WTC11 (cell line): Measurements from ENCODE around the gene SEMA4D. TPM values are rescaled to one million over a fixed set of nuclear protein-coding genes. Genes with fewer than 3 reads are reported as not detected.

Experiments used
- ATAC-seq: fragments of 200-7000 bp; cut with Tn5 transposase; 2 replicates; pipeline ENCODE4 v1.10.0; 2021; ENCODE audit warnings: mild to moderate bottlenecking, moderate library complexity
- CTCF ChIA-PET: fragments of 300-600 bp; sonication (Branson Sonifier 250); formaldehyde crosslinking; loops from one replicate; lab custom pipeline; 2021; ENCODE audit warnings: antibody characterized with exemption; lab: Charles Lee
- POLR2A ChIA-PET: fragments of 350-600 bp; sonication (Branson Sonifier 250); formaldehyde crosslinking; loops from one replicate; lab custom pipeline; 2021; ENCODE audit warnings: antibody characterized with exemption; lab: Charles Lee
- DNase-seq: peaks from one replicate; pipeline ENCODE4 v3.0.0; 2021; ENCODE audit warnings: low spot score
- H3K27ac Mint-ChIP-seq: 2 replicates; pipeline ENCODE4 v1.8.0; 2021; ENCODE audit warnings: mixed read lengths
- H3K27me3 Mint-ChIP-seq: 2 replicates; pipeline ENCODE4 v1.8.0; 2021; ENCODE audit warnings: low read depth, mild to moderate bottlenecking, moderate library complexity, mixed read lengths
- H3K36me3 Mint-ChIP-seq: 2 replicates; pipeline ENCODE4 v1.8.0; 2021; ENCODE audit warnings: mixed read lengths
- H3K4me1 Mint-ChIP-seq: 2 replicates; pipeline ENCODE4 v1.8.0; 2022; ENCODE audit warnings: mixed read lengths
- H3K4me3 Mint-ChIP-seq: 2 replicates; pipeline ENCODE4 v1.8.0; 2021; ENCODE audit warnings: mild to moderate bottlenecking, moderate library complexity, mixed read lengths
- H3K9me3 Mint-ChIP-seq: 2 replicates; pipeline ENCODE4 v1.8.0; 2021; ENCODE audit warnings: mixed read lengths
- ELF4 ChIP-seq: sonication (generic); formaldehyde crosslinking; IDR thresholded peaks from 2 replicates; pipeline ENCODE4 v1.8.1; 2022; ENCODE audit warnings: low read depth, mild to moderate bottlenecking, moderate library complexity, missing genetic modification reagents
- JUN ChIP-seq: sonication (generic); formaldehyde crosslinking; IDR thresholded peaks from 2 replicates; pipeline ENCODE4 v1.8.0; 2023; ENCODE audit warnings: mild to moderate bottlenecking, missing genetic modification reagents
- RORB ChIP-seq: fragments of 250-450 bp; sonication (Bioruptor Pico); IDR thresholded peaks from 2 replicates; pipeline ENCODE4 v1.9.0; 2021; ENCODE audit warnings: mild to moderate bottlenecking
- SMAD4 ChIP-seq: sonication (generic); formaldehyde crosslinking; IDR thresholded peaks from 2 replicates; pipeline ENCODE4 v1.8.0; 2022; ENCODE audit warnings: mild to moderate bottlenecking, missing genetic modification reagents
- SOX15 ChIP-seq: fragments of 250-450 bp; sonication (Bioruptor Pico); IDR thresholded peaks from 2 replicates; pipeline ENCODE4 v1.9.0; 2021; ENCODE audit warnings: mild to moderate bottlenecking
- TEAD1 ChIP-seq: sonication (generic); formaldehyde crosslinking; IDR thresholded peaks from 2 replicates; pipeline ENCODE4 v1.8.0; 2022; ENCODE audit warnings: mild to moderate bottlenecking, missing genetic modification reagents
- ZBTB43 ChIP-seq: sonication (generic); formaldehyde crosslinking; IDR thresholded peaks from 2 replicates; pipeline ENCODE4 v1.8.1; 2023; ENCODE audit warnings: mild to moderate bottlenecking, missing genetic modification reagents
- ZNF317 ChIP-seq: sonication (generic); formaldehyde crosslinking; IDR thresholded peaks from 2 replicates; pipeline ENCODE4 v1.8.1; 2023; ENCODE audit warnings: low read depth, mild to moderate bottlenecking, moderate library complexity, missing genetic modification reagents, borderline replicate concordance
- ZNF416 ChIP-seq: fragments of 250-450 bp; sonication (Bioruptor Pico); IDR thresholded peaks from 2 replicates; pipeline ENCODE4 v1.9.0; 2021; ENCODE audit warnings: mild to moderate bottlenecking, inconsistent platforms
- ZNF671 ChIP-seq: fragments of 250-450 bp; sonication (Bioruptor Pico); IDR thresholded peaks from 2 replicates; pipeline ENCODE4 v1.8.0; 2021; ENCODE audit warnings: mild to moderate bottlenecking
- total RNA-seq: library from RNA; stranded (reverse); gene quantifications from 3 replicates; pipeline ENCODE4 v1.2.3, GENCODE V29; 2021
- TF ChIP-seq, protein P1 (sequence below): sonication (generic); formaldehyde crosslinking; IDR thresholded peaks from 2 replicates; pipeline ENCODE4 v1.8.1; 2023; ENCODE audit warnings: mild to moderate bottlenecking, moderate library complexity, missing genetic modification reagents
- TF ChIP-seq, protein P2 (sequence below): sonication (generic); formaldehyde crosslinking; IDR thresholded peaks from 2 replicates; pipeline ENCODE4 v1.8.0; 2022; ENCODE audit warnings: mild to moderate bottlenecking, missing genetic modification reagents
- TF ChIP-seq, protein P3 (sequence below): sonication (generic); formaldehyde crosslinking; IDR thresholded peaks from 2 replicates; pipeline ENCODE4 v1.8.1; 2022; ENCODE audit warnings: low read depth, mild to moderate bottlenecking, moderate library complexity, missing genetic modification reagents, borderline replicate concordance
- TF ChIP-seq, protein P4 (sequence below): fragments of 200-600 bp; IDR thresholded peaks from 2 replicates; pipeline ENCODE4 v1.8.0; 2022; ENCODE audit warnings: antibody characterized with exemption
- TF ChIP-seq, protein P5 (sequence below): fragments of 250-450 bp; sonication (Bioruptor Pico); IDR thresholded peaks from 2 replicates; pipeline ENCODE4 v2.1.2; 2022; ENCODE audit warnings: mild to moderate bottlenecking, moderate library complexity

Gene SEMA4D
- total RNA-seq, 1 experiment from 2014 or later, result 67.8 TPM

DNA sequence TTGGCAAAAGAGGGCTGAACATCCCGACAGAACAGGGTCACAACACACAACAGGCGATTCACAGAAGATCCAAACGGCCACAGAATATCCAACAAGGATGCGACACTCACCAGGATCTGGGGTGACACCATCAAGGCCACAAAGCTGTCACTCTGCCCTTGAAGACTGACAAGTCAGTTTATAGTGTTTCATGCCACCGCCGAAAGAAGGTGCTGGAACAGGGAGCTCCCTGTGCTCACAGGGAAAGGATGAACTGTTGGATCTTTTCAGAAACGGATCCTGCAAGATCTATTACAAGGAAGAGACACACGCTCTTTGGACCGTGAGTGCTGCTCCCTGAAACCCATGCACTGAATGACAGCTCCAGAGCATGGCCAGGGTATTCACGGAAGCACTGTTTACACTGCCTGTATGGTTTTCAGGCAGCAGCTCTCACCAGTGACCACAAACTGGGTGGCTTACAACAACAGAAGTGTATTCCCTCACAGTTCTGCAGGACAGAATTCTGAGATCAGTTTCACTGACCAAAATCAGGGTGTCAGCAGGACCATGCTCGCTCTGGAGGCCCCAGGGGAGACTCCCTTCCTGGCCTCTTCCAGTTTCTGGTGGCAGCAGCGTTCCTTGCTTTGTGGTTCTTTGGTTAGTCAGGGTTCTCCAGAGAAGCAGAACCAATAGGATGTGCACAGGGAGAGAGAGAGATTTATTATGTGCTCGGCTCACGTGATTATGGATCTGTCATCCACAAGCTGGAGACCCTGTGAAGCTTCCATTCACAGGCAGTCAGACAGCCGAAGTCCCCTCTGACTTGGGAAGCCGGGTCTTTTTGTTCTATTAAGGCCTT is 52.8 kb downstream of the SEMA4D start (continued):
- TF ChIP-seq, protein P1, sequence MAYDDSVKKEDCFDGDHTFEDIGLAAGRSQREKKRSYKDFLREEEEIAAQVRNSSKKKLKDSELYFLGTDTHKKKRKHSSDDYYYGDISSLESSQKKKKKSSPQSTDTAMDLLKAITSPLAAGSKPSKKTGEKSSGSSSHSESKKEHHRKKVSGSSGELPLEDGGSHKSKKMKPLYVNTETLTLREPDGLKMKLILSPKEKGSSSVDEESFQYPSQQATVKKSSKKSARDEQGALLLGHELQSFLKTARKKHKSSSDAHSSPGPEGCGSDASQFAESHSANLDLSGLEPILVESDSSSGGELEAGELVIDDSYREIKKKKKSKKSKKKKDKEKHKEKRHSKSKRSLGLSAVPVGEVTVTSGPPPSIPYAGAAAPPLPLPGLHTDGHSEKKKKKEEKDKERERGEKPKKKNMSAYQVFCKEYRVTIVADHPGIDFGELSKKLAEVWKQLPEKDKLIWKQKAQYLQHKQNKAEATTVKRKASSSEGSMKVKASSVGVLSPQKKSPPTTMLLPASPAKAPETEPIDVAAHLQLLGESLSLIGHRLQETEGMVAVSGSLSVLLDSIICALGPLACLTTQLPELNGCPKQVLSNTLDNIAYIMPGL (CRISPR knock-in tag), result no peak
- no peak for TF ChIP-seq TEAD1 (CRISPR knock-in tag)
- TF ChIP-seq ZNF317 (CRISPR knock-in tag), result no peak

- TF ChIP-seq, protein P2, sequence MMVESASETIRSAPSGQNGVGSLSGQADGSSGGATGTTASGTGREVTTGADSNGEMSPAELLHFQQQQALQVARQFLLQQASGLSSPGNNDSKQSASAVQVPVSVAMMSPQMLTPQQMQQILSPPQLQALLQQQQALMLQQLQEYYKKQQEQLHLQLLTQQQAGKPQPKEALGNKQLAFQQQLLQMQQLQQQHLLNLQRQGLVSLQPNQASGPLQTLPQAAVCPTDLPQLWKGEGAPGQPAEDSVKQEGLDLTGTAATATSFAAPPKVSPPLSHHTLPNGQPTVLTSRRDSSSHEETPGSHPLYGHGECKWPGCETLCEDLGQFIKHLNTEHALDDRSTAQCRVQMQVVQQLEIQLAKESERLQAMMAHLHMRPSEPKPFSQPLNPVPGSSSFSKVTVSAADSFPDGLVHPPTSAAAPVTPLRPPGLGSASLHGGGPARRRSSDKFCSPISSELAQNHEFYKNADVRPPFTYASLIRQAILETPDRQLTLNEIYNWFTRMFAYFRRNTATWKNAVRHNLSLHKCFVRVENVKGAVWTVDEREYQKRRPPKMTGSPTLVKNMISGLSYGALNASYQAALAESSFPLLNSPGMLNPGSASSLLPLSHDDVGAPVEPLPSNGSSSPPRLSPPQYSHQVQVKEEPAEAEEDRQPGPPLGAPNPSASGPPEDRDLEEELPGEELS (CRISPR knock-in tag), result no peak
- no peak for TF ChIP-seq RORB (CRISPR knock-in tag)
- no peak for TF ChIP-seq SOX15 (CRISPR knock-in tag)
- TF ChIP-seq ZBTB43, result no peak
- TF ChIP-seq, protein P3, sequence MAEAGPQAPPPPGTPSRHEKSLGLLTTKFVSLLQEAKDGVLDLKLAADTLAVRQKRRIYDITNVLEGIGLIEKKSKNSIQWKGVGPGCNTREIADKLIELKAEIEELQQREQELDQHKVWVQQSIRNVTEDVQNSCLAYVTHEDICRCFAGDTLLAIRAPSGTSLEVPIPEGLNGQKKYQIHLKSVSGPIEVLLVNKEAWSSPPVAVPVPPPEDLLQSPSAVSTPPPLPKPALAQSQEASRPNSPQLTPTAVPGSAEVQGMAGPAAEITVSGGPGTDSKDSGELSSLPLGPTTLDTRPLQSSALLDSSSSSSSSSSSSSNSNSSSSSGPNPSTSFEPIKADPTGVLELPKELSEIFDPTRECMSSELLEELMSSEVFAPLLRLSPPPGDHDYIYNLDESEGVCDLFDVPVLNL, result no peak
- no peak for TF ChIP-seq JUN (CRISPR knock-in tag)
- TF ChIP-seq, protein P4, sequence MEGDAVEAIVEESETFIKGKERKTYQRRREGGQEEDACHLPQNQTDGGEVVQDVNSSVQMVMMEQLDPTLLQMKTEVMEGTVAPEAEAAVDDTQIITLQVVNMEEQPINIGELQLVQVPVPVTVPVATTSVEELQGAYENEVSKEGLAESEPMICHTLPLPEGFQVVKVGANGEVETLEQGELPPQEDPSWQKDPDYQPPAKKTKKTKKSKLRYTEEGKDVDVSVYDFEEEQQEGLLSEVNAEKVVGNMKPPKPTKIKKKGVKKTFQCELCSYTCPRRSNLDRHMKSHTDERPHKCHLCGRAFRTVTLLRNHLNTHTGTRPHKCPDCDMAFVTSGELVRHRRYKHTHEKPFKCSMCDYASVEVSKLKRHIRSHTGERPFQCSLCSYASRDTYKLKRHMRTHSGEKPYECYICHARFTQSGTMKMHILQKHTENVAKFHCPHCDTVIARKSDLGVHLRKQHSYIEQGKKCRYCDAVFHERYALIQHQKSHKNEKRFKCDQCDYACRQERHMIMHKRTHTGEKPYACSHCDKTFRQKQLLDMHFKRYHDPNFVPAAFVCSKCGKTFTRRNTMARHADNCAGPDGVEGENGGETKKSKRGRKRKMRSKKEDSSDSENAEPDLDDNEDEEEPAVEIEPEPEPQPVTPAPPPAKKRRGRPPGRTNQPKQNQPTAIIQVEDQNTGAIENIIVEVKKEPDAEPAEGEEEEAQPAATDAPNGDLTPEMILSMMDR, result no peak
- TF ChIP-seq ZNF671 (CRISPR knock-in tag), result no peak
- no peak for TF ChIP-seq ELF4 (CRISPR knock-in tag)
- TF ChIP-seq, protein P5, sequence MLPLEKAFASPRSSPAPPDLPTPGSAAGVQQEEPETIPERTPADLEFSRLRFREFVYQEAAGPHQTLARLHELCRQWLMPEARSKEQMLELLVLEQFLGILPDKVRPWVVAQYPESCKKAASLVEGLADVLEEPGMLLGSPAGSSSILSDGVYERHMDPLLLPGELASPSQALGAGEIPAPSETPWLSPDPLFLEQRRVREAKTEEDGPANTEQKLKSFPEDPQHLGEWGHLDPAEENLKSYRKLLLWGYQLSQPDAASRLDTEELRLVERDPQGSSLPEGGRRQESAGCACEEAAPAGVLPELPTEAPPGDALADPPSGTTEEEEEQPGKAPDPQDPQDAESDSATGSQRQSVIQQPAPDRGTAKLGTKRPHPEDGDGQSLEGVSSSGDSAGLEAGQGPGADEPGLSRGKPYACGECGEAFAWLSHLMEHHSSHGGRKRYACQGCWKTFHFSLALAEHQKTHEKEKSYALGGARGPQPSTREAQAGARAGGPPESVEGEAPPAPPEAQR (CRISPR knock-in tag), result no peak
- TF ChIP-seq SMAD4 (CRISPR knock-in tag), result no peak
- TF ChIP-seq ZNF416 (CRISPR knock-in tag), result no peak
- H3K9me3 Mint-ChIP-seq, result no peaks in the 10 kb centered on the region
- H3K4me1 Mint-ChIP-seq, result peaks cover 53% of the 10 kb centered on the region
- H3K27ac Mint-ChIP-seq, result peak overlapping the region; percentile 37
- no peaks in the 10 kb centered on the region; the same call in 1 of the 2 replicates for H3K27me3 Mint-ChIP-seq
- no peak overlapping the region for H3K4me3 Mint-ChIP-seq
- ChIA-PET POLR2A (no interaction called here), CTCF (interaction anchor here (1.1 kb wide), 1 partner anchor 15 kb away, joined by 6 read pairs; no protein-coding TSS in a partner anchor)
- ATAC-seq (no peak), DNase-seq (no peak)
- peaks cover 3% of the 10 kb centered on the region; the same call in 1 of the 2 replicates for H3K36me3 Mint-ChIP-seq
Observed at GRCh38 chr9:89444274-89444673, 53.6 kb downstream of the SEMA4D start.
